ENCODE results near the gene CRADD.

CRADD gene

DNA sequence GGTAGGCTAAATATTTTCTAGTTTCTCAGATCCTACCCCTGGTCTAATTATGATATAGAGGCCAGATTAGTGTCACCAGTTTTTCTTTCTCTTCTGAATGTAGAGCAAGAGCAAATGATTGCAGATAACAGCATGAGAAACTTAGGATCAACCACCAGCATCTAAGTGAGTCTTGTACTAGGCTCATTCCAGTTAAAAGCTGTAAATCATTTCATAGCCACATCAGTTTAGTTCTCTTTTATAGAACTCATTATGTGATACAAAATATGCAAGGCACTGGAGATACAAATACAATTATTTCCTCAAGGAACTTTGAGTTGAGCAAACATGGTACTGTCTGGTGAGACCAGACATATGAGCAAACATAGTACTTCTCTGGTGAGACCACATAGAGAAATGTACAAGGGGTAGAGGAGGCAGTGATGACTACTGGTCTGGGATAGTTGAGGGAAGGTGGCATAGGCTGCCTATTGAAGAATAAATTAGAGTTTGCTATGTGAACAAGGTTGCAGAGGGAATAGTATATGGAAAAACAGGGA is 59.5 kb downstream of the CRADD start:
- DNase-seq (no peak), ATAC-seq (ENCODE audit: insufficient read depth, low read depth) (no peak)
- no peak overlapping the region for H3K27ac ChIP-seq (ENCODE audit: low read length)
- no peak overlapping the region for H3K4me2 ChIP-seq (ENCODE audit: insufficient read depth, low read length)
- peaks cover 21% of the 10 kb centered on the region for H3K79me2 ChIP-seq (ENCODE audit: insufficient read depth, low read length)
- no peaks in the 10 kb centered on the region for H3K36me3 ChIP-seq (ENCODE audit: insufficient read depth, low read length)
- H4K20me1 ChIP-seq (ENCODE audit: insufficient read depth, low read length), result no peaks in the 10 kb centered on the region
- no peaks in the 10 kb centered on the region for H3K9me3 ChIP-seq (ENCODE audit: insufficient read depth, low read length, severe bottlenecking)
- no peak for TF ChIP-seq EZH2 (IDR thresholded peaks at IDR 0.05; ENCODE audit: borderline replicate concordance, low read depth, low read length, severe bottlenecking)
- TF ChIP-seq, protein P1, sequence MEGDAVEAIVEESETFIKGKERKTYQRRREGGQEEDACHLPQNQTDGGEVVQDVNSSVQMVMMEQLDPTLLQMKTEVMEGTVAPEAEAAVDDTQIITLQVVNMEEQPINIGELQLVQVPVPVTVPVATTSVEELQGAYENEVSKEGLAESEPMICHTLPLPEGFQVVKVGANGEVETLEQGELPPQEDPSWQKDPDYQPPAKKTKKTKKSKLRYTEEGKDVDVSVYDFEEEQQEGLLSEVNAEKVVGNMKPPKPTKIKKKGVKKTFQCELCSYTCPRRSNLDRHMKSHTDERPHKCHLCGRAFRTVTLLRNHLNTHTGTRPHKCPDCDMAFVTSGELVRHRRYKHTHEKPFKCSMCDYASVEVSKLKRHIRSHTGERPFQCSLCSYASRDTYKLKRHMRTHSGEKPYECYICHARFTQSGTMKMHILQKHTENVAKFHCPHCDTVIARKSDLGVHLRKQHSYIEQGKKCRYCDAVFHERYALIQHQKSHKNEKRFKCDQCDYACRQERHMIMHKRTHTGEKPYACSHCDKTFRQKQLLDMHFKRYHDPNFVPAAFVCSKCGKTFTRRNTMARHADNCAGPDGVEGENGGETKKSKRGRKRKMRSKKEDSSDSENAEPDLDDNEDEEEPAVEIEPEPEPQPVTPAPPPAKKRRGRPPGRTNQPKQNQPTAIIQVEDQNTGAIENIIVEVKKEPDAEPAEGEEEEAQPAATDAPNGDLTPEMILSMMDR (IDR thresholded peaks at IDR 0.05; ENCODE audit: borderline replicate concordance, extremely low read depth, low read length, poor library complexity, severe bottlenecking), result no peak
- H3K4me3 ChIP-seq (ENCODE audit: low read depth in 1 of 2, low read length in 2 of 2), result no peak overlapping the region
- H3K27me3 ChIP-seq (ENCODE audit: insufficient read depth, low read length, poor library complexity), result no peaks in the 10 kb centered on the region
- no peak overlapping the region for H3K9ac ChIP-seq (ENCODE audit: low read depth, low read length)
- H2AFZ ChIP-seq (ENCODE audit: low read depth, low read length), result no peak overlapping the region
- H3K4me1 ChIP-seq (ENCODE audit: insufficient read depth, low read length), result peaks cover 44% of the 10 kb centered on the region

DNA sequence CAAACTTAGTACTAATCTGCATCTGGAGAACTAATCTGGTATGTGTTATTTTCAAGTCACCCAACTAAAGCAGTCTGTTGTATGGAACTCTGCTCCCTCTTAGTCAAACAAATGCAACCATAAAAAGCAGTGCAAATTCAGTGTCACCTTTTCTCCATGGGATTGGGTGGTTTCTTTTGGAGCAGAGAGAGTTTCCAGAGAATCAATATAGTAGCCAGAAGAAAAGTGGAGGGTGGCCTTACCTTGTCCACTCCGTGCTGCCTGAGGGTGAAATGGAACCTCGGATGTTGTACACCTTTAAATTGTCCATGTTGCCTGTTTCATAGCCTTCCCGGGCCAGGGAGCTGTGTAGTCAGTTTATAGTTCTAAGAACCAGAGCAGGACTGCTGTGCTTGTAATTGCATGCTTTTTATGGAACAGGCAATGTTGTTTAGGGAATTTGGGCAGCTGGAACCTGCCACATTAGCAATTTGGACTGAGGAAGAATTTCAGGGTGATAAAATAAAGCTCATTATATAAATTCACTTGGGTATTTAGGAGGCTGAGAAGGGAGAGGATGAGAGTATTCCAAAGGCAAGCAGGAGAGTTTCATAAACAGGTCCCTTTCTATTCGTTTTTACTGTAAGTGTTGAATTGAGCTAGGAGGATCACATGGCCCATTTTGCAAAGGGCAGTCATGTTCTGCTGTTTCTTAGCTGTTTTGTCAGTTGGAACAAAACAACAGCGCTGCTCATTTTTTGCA is 60.5 kb downstream of the CRADD start:
- TF ChIP-seq EZH2 (IDR thresholded peaks at IDR 0.05; ENCODE audit: borderline replicate concordance, low read depth, low read length, severe bottlenecking), result no peak
- TF ChIP-seq, protein P1 (IDR thresholded peaks at IDR 0.05; ENCODE audit: borderline replicate concordance, extremely low read depth, low read length, poor library complexity, severe bottlenecking), result no peak
- Histone ChIP-seq H2AFZ (ENCODE audit: low read depth, low read length) (no peak overlapping the region), H3K4me1 (ENCODE audit: insufficient read depth, low read length) (peaks cover 51% of the 10 kb centered on the region), H3K36me3 (ENCODE audit: insufficient read depth, low read length) (no peaks in the 10 kb centered on the region), H3K79me2 (ENCODE audit: insufficient read depth, low read length) (peaks cover 24% of the 10 kb centered on the region), H3K4me2 (ENCODE audit: insufficient read depth, low read length) (no peak overlapping the region), H3K27ac (ENCODE audit: low read length) (peak overlapping the region; percentile 70), H3K9ac (ENCODE audit: low read depth, low read length) (no peak overlapping the region), H4K20me1 (ENCODE audit: insufficient read depth, low read length) (no peaks in the 10 kb centered on the region), H3K4me3 (ENCODE audit: low read depth in 1 of 2, low read length in 2 of 2) (no peak overlapping the region), H3K27me3 (ENCODE audit: insufficient read depth, low read length, poor library complexity) (no peaks in the 10 kb centered on the region), H3K9me3 (ENCODE audit: insufficient read depth, low read length, severe bottlenecking) (no peaks in the 10 kb centered on the region)
- DNase-seq (no peak), ATAC-seq (ENCODE audit: insufficient read depth, low read depth) (no peak)

DNA sequence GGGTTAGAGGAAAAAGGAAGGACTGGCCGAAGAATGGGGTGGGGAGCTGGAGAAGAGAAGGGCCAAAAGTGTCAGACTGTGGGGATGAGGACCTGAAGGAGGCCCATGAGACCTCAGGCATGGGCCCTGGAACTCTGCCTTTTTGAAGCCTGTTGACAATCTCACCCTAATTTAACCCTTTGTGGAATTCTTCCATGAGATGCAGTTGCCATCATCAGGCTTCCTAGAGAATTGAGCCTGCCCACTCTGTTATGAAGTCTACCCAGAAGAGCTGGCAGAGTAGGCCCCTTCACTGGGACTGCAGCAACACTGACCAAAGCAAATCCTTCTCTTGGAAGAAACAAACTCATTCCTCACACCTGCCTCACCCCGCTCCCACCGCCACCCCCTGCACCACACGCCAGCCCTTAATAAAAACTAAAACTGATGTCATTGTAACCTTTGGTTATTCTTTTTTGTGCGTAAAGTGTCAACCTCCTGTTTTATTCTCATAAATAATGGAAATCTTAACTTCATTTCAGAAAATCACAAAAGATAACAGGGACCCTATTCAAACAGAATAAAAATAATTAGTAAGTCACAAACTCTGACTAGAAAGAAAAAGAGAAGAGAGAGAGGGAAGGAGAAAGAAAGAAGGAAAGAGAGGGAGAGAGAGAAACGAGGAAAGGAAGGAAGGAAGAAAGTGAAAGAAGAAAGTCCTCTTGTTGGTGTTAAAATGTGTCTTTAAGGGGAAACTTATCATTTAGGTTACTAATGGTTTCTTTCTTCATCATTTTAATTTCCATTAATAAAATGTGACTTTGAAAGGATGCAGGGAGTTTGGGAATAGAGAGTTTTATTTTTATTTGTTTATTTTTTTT is 61.3 kb downstream of the CRADD start:
- Histone ChIP-seq H3K27ac (ENCODE audit: low read length) (peak overlapping the region; percentile 70), H3K9ac (ENCODE audit: low read depth, low read length) (peak overlapping the region; percentile 33; the same call in 1 of the 2 replicates)
- no peak for ATAC-seq (ENCODE audit: insufficient read depth, low read depth)

More for the DNA sequence above, 61.3 kb downstream of the CRADD start:
- Histone ChIP-seq H2AFZ (ENCODE audit: low read depth, low read length) (0 out of 2 replicates have a peak overlapping the region, but pooled peaks have one; percentile 14), H3K36me3 (ENCODE audit: insufficient read depth, low read length) (no peaks in the 10 kb centered on the region), H3K4me3 (ENCODE audit: low read depth in 1 of 2, low read length in 2 of 2) (0 out of 4 replicates have a peak overlapping the region, but pooled peaks of 1 of the 2 experiments have one; percentile 10), H3K4me2 (ENCODE audit: insufficient read depth, low read length) (peak overlapping the region; percentile 52; the same call in 1 of the 2 replicates), H3K27me3 (ENCODE audit: insufficient read depth, low read length, poor library complexity) (no peaks in the 10 kb centered on the region), H3K4me1 (ENCODE audit: insufficient read depth, low read length) (peaks cover 59% of the 10 kb centered on the region), H3K9me3 (ENCODE audit: insufficient read depth, low read length, severe bottlenecking) (no peaks in the 10 kb centered on the region), H4K20me1 (ENCODE audit: insufficient read depth, low read length) (no peaks in the 10 kb centered on the region), H3K79me2 (ENCODE audit: insufficient read depth, low read length) (peaks cover 31% of the 10 kb centered on the region)
- no peak for TF ChIP-seq EZH2 (IDR thresholded peaks at IDR 0.05; ENCODE audit: borderline replicate concordance, low read depth, low read length, severe bottlenecking)
- TF ChIP-seq, protein P1 (IDR thresholded peaks at IDR 0.05; ENCODE audit: borderline replicate concordance, extremely low read depth, low read length, poor library complexity, severe bottlenecking), result no peak
- no peak for DNase-seq

Measured in DND-41 (cell line).